HG03066 (cell line): Measurements from ENCODE around the gene PDZRN3.

Experiments
- ATAC-seq: cut with Tn5 transposase; IDR thresholded peaks from one replicate; pipeline ENCODE4 v1.9.1; 2021; ENCODE audit warnings: low read depth; ENCODE audit not compliant: unreplicated experiment

PDZRN3 gene

DNA sequence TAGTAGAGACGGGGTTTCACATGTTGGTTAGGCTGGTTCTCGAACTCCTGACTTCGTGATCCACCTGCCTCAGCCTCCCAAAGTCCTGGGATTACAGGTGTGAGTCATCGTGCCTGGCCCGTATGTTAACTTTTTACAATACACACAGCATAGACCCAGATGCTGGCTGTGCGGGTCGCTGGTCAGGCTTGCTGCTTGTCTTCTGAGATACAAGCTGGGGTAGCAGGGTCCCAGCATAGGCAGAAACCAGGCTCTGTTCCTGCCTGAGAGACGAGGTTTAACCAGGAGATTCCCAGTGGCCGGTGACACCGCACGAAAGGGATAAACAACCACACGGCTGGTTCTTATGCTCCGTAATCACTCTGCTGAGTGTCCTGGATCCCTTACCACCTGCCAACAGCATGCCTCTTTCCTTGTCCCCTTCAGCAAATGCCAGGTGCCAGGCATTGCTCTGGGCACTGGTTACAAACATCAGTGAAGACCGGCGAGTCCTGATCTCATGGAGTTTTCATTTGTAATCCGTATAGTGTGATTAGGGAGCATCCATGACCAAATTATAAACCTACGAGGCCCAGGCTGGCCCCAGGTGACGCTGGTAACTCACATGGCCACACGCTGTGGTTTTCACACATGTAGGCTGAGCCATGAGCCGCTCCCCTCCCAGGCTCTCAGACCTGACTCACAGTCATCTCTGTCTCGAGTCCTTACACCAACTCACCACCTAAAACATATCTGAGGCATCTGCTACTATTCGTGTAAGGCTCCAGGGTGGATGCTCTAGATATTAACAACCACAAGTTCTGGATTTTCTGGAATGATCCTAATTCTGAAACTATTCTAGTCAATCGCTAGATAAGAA, 125.7 kb downstream of the PDZRN3 start:
- no peak for ATAC-seq

DNA sequence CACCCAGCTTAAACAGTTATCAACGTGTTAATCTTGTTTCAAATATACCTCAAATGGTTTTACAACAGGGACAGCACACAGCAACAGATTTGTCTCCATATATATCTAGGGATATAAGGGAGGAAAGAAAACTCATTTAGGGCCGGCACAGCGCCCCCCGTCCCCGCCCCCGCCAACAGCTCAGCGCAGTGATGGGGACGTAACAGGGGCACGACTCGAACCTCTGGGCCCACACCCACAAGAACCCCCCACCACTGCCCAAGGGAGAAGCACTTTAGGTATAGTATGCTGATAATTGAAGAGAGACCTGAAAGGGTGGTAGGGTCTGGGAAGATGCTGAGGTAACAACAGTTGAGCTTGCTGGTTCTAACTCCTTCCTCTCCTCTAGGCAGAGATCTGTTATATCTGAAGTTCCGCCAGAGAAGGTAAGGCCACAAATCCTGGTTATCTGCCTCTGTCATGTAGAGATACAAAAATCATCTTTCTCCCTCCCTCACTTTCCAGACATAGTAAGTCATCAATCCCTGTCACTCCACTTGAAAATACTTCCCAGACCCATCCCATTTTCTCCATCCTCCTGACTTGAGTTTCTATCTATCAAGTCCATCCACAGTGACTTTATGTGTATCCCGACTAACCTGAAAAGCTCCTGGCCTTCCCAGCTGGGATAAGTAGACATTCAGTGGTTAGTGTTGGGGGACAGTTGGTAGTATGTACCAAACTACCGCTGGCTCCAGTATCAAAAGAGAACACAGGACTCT, 126.9 kb downstream of the PDZRN3 start:
- no peak for ATAC-seq

DNA sequence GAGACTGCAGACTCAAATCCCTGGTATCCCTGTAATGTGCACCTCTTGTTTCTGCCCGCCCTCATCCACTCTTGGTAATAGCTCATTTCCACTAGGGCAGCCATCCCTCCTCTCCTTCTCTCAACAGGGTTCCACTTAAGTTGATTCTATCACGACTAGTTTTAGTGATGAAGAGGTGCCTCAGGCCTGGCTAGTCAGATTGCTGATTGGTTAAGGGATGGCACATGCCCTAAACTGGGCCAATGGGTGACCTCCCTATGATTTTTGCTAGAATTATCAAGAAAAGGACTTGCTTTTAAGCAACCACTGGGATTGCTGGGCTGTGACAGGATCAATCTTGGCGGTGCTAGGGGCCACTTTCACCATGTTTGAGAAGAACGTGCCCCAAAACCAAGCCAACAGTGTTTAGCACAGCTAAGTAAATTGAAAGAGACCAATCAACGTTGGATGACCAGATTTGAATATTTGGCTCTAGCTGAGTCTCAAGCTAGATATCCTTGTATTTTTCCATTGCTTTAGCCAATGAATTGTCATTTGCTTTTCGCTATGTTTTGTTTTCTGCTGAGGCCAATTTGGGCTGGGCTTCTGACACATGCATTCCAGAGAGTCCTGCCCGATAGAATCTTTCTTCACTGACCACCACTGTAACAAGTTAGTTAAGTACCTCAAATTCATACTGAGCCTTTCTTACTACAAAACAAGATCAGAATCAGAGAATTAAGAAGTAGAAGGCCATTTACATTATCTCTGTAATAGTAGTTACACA, 131.0 kb downstream of the PDZRN3 start:
- ATAC-seq: no peak

DNA sequence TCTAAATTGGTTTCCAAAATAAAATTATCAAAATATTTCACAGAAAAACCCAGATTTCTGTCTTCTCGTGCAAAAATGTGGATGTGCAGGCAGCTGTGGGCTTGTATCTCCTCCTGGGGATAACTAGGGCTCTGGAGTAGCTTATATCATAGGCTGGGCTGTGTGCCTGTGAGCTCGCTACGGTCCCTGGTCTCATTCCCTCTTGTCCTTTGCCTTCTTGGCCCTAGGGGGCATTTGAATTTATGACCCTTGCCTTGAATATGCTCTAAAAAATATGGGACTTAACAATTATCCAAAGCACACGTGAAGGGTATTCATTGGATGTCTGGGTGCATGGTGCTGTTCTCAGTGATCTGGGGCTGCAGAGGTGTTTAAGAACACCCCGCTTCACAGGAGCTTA, 132.6 kb downstream of the PDZRN3 start:
- no peak for ATAC-seq

DNA sequence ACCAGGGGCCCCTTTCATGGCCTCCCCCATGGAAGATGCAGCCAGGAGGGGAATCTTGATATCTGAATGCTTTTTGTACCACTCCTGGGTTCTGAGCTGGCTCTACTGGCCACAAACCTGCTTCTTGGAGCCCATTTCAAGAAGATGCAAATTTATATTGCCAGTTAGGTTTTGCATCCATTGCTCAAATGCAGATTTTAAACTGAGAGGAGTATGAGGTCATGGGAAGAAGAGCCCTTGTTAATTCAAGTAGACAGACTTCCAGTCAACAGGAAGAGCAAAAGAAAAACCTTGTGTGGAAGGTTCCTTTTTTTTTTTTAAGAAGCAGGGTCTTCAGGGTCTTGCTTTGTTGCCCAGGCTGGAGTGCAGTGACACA, 133.5 kb downstream of the PDZRN3 start:
- no peak for ATAC-seq

DNA sequence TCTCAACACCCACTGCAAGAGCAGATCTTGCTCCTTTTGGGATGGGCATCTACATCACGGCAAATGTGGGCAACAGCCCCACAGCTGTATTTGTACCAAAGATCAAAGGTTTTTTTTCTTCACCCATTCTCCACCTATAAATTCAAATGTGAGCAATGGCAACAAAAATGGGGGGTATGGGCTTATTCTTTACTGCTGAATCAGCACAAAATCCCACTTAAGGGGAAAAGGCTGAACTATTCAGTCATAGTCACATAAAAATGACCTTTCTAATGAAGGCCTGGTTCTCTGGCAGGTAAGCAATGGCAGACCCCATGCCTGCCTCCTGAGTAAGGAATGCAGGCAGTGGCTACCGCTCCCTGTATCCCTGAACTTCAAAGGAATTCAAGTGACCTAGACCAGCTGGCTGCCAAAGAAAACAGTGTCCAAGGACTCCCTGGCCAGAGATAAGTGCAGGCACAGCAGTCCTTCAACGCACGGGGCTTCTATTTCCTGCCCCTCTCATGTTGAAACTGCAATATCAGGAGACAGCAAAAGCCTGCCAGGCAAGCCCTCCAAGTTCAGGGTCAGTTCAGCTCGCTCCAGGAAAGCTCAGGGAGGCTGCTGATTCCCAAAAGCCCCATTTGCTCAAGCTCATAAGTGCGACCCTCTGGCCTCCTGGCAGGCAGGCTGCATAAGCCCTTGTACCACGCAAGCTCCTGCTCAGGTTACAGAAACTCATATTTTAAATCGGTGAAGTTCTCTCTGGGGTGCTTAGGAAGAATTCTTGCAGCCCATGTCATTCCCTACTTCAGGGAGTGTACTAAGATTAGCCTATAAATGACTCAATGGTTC, 134.1 kb downstream of the PDZRN3 start:
- ATAC-seq: no peak

DNA sequence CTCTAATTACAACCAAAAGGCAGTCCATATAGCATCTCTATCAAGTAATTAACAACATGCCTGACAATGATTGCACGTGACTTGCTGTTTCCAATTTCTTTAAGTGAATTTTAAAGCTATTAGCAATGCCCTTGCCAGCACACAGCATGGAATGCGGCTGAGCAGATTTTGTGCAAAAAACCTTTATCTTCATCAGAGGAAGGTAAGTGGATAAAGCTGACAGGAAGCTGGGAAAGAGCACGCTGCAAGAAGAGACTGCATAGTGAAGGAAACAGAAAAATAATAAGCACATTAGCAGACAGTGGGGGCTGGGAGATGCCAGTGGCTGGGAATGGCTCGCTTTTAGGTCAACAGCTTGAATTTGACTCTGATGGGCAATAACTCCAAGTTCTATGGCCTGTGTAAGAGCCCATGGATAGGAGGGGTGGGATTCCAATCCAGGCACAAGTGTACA, 138.8 kb downstream of the PDZRN3 start:
- no peak for ATAC-seq

DNA sequence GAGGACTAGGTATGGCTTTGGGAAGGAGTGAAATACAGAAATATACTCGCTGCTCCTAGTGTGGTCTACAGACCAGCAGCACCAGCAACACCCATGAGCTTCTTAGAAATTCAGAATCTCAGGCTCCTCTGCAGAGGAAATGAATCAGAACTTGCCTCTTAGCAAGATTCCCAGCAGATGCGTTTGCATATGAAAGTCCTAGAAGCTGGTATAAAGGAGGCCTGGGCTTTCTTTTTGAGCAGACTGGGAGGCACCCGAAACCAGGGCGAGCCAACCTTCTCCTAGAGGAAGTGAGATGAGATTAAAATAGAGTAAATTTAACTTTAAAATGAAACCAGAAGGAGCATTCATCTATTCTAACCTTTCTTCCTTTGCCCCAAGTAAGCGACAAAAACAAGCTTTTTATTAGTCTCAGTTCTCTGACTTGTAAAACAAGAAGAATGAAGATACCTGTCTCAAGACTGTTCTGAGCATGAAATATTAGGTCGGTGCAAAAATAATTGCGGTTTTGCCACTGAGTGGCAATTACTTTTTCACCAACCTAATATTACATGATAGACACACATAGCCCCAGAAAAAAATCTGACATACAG, 140.0 kb downstream of the PDZRN3 start:
- peak; percentile 84 for ATAC-seq

DNA sequence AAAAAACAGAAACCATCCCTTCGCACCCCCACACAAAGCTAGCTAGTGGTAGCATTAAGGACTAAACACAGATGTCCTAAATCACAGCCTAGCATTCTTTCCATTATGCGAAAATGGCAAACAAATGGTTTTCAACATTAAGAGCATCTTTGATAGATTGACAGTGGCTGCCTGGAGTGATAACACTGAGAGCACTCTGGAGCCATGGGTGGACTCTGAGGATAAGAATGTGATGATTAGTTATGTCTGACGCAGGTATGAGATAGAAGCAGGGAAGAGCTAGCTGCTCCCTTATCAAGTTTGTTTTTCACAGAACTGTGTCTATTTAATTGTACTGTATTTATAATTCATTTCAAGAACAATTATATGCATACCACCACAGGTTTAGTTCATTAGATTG, 142.9 kb downstream of the PDZRN3 start:
- ATAC-seq: no peak

DNA sequence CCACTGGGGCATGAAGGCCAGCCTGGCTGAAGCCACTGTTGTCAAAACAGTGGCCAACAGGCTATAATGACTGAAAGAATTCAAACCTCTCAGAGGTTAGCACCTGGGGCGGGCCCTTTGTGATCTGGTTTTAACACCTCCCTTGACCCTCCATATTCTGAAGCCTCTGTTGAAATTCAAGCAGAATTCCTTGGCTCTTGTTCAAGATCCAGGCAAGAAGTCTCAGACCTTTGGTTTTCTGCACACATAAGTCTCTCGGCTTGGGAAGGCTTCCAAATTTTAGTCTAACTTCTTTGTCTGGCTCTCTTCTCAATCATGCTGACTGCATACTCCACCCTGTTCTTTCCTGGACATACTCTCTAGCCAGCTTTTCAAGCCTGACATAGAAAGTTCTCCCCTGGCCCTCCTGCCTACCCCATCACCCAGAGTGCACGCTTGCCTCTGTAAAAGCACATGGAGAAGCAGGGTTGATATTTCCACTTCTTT, 144.5 kb downstream of the PDZRN3 start:
- ATAC-seq: no peak

DNA sequence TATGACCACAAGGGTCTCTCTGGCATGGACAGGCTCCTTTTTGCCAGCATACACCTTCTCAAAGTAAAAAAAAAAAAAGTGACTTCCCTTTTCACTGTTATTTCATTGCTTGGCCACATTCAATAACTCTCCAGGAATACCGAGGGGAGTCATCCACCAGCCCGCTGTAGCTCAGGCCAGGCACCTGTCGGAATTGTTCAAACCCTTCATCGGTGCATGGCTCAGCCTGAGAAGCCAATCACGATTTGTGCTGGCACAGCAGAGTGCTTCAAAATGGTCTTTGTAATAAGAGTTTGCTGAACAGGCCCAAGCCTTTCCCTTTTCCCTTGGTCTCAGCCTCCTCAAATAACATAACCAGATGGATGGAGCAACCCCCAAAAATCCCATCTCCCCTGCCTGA, 145.4 kb downstream of the PDZRN3 start:
- no peak for ATAC-seq

DNA sequence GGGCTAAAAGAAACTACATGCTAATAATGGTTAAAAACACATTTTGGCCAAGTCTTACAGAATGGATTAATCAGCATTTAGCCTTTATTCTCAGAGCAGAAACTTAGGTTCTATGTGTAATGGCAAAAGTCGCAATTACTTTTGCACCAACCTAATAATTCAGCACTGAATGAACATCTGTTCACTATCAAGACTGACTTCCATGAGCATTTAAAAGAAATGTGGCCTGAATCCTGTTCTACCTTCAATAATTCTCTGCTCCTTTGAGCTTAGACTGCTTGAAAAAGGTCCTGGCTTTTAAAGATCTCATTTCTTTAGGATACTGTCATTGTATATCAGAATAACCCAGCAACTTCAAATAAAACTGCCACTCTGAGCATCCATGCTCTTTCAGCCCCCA, 145.9 kb downstream of the PDZRN3 start:
- no peak for ATAC-seq

DNA sequence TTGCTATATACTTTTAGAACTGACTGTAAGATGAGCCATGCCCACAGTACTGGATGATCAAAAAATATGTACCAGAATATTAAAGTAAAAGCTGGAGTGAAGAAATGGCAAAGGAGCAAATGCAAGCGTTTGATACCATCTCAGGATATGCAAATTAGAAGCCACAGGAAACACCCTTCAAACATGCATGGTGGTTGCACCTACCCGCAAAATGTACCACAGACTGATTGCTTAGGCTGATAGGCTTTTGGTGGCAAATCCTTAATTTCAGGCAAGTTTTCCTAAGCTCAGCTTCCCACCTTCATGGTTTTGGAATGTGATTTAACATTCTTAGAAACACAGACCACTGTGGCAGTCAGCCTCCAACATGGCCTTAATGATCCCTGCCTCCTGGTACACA, 149.0 kb downstream of the PDZRN3 start:
- ATAC-seq: no peak

DNA sequence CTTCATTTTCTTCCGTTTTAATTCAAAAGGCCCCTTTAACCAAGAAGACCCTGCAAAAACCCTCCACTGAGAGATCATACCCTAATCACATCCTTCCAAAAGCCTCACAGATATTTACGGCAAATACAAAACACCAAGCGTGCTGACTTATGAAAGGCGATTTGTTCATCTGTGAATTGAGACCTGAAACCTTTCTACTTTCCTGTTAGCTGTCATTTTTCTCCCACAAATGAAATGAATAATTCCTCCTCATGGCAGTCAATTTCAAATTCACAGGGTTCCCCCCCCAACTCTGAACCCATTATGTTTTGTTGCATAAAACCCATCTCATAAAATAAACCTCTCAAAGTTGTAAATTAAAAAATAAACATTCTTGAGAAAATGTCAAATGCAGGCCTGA, 149.6 kb downstream of the PDZRN3 start:
- no peak for ATAC-seq

DNA sequence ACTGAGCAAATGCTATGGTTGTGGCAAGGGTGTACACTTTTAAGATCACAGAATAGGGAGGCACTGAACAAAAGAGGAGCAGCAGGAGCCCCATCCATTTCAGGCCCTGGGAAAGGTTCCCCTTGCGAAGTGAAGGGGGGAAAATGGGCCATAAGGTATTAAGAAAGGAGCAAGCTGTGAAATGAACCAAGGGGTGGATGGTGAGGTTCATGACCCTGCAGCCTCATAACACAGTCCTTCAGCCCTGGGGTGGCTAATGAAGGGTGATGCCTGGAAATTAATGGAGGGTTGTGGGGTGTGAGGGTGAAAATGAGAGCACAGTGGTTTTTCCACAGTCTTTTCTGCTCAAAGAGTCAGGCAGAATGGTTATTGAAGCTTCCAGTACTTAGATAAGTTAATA, 150.1 kb downstream of the PDZRN3 start:
- no peak for ATAC-seq

DNA sequence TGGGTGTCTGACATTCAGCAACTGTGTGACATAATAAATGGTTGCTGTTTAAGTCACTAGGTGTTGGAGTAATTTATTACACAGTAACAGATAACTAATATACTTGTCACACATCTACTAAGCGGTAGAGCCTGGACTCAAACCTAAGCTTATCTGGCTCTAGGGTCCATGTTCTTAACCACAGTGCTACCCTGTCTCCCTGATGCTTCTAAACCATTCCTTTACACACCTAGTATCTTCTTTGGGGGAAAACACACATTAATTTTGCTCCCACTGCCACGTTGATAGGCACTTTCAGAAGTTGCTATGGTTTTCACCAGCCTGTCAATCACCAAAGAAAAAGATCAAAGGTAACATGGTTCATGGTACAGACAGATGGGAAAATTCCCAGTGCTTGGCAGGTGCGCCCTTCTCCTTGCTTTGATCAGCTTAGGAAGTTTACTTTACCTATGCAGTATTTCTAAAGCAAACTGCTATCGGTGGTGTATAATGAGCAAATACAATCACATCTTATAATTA, 150.8 kb downstream of the PDZRN3 start:
- no peak for ATAC-seq

DNA sequence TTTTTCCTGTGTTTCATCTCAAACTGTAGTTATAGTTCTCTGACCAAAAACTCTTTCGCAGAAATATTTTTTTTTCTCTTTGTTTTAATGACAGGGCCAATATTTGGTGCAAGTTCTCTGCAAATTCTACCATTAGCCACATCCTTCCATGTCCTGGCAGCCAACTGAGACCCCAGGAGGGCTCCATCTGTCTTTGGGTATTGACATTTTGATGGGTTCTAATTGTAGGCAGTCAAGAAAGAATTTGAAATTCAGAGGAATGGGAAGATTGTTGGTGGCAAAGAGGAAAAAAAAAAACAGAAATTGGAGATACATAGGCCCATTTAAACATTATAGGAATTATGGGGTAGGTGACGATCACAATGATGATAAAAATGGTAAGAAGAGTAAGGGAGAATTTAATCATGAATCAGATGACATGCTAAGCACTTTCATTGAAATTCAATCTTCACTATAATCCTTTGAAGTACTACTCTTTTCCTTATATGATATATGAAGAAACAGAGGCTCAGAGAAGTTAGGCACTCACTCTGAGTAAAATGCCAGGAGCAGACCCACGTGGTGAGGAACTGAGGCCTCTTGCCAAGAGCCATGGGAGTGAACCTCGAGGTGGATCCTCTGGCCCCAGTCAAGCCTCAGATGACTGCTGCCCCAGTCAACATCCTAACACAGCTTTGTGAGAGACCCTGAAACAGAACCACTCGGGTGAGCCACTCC, 151.4 kb downstream of the PDZRN3 start:
- no peak for ATAC-seq

DNA sequence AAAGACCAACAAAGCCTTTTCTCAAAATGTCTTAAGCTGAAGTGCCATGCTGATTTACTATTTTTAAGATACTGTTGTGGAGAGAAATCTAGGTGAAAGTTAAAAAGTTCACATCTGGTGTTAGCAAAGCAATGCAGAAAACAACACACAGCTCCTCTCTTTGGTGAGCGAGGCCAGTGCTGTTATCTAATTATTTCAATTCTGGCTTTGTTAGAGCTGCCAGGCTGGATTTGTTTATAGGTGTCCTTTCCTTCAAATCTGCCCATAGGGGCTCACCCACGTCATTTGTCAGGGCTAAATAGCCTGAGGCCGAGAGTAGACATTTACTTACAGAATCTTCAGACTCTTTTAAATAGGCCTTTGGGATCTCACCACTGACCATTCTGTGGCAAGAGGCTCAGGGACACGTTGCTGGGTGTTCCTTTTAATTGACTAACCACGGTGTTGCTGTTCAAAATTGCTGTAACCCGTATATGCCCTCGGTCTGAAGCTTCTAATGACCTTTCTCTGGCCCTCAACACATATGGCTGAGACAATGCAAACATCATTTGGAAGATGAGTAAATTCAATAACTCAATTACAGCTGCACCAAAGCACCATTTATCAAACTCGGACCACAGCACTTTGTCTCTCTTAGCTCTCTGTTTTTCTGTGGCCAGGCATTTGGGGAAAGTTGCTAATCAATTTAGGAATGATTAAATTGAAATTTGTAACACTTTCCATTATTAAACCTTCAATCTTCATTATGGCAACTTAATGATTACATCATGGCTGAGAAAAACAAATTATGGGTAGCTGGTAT, 152.6 kb downstream of the PDZRN3 start:
- no peak for ATAC-seq
